NCI-H524 treated with DMSO at 0.1 percent for 48 hours (cell line): ENCODE measurements around the gene IL37.
A peak's percentile ranks its signal among the peaks of the same experiment; 100 is the strongest.
"Not testable (repeated sequence)": the region's sequence is repeated elsewhere in the genome, so short reads cannot be mapped to it uniquely, and the experiment has no call there.

Experiments used
- DNase-seq: peaks from one replicate; lab custom pipeline; 2025; lab: John Stamatoyannopoulos, UW

IL37 gene

GRCh38 chr2:112889976-112890375 is 21.0 kb upstream of the IL37 start:
- peak; percentile 67 for DNase-seq

- DNase-seq, result no peak
Measured at GRCh38 chr2:112891385-112891831, 19.6 kb upstream of the IL37 start.

GRCh38 chr2:112893752-112894151 is 17.2 kb upstream of the IL37 start:
- DNase-seq, result no peak

GRCh38 chr2:112896909-112897623 is 13.9 kb upstream of the IL37 start:
- DNase-seq, result no peak

GRCh38 chr2:112897624-112897978 is 13.4 kb upstream of the IL37 start:
- no peak for DNase-seq

GRCh38 chr2:112901431-112902065 is 9.4 kb upstream of the IL37 start:
- DNase-seq, result not testable (repeated sequence)

- no peak for DNase-seq
Measured at GRCh38 chr2:112902816-112903215, 8.1 kb upstream of the IL37 start.

GRCh38 chr2:112904883-112905282 is 6.1 kb upstream of the IL37 start:
- no peak for DNase-seq

- no peak for DNase-seq
Measured at GRCh38 chr2:112906276-112906675, 4.7 kb upstream of the IL37 start.

GRCh38 chr2:112907001-112907949 is 3.7 kb upstream of the IL37 start:
- DNase-seq, result no peak

- DNase-seq, result not testable (repeated sequence)
Measured at GRCh38 chr2:112908559-112908958, 2.4 kb upstream of the IL37 start.

- DNase-seq, result no peak
Measured at GRCh38 chr2:112910219-112910618, 746 bp upstream of the IL37 start.

- DNase-seq, result no peak
Measured at GRCh38 chr2:112912403-112912802, 1.4 kb downstream of the IL37 start.

- no peak for DNase-seq
Measured at GRCh38 chr2:112915300-112916144, 4.6 kb downstream of the IL37 start.

- no peak for DNase-seq
Measured at GRCh38 chr2:112916145-112916571, 5.2 kb downstream of the IL37 start.

GRCh38 chr2:112916625-112917247 is 5.8 kb downstream of the IL37 start:
- no peak for DNase-seq

- DNase-seq, result no peak
Measured at GRCh38 chr2:112917856-112918255, 6.9 kb downstream of the IL37 start.

- peak; percentile 71 for DNase-seq
Measured at GRCh38 chr2:112918256-112918655, 7.3 kb downstream of the IL37 start.

- DNase-seq, result no peak
Measured at GRCh38 chr2:112919086-112919485, 8.1 kb downstream of the IL37 start.

- no peak for DNase-seq
Measured at GRCh38 chr2:112920923-112921532, 10.1 kb downstream of the IL37 start.

- DNase-seq, result no peak
Measured at GRCh38 chr2:112921982-112922381, 11.0 kb downstream of the IL37 start.
